NCI-H2196 treated with DMSO at 0.1 percent for 48 hours (cell line): Measurements from ENCODE around the gene PXDN.

ENCODE experiments used
- DNase-seq: peaks from one replicate; lab custom pipeline; 2025; ENCODE audit not compliant: unreplicated experiment; lab: John Stamatoyannopoulos, UW

Gene PXDN

GRCh38 chr2:1653956-1654695 lies 90.2 kb downstream of the PXDN start:
- DNase-seq, result no peak

DNA sequence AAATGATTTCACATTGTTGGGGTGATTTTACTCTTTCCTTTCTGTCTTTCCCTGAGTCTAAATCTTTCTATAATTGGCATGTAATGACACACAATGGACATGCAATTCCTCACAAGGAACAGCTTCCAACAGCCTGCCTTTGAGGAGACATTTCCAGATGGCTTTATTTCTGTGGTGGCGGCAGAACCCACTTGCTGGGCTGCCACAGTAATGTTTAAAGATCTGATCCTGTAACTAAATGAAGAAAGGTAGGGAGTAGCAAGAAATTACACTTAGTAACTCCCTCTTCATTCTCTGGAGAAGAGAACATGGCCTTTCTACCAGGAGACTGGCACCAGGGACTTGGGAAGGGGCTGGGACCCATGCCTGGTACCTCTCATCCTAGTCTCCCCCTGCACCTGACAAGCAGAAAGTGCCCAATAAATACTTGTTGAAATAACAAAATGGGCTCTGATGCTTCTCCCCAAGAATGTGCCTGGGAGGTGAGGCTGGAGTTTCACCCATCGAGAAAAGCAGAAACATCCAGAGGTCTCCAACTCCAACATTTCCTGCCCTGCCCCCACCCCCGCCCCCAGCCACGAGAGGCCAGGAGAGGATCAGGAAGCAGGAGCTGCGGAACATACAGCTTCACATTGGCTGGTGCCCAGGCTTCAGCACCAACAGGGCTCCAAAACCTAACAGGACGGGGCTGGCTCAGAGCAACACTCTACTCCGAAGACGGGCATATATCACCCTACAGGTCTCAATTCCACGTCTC lies 92.1 kb downstream of the PXDN start:
- no peak for DNase-seq

DNA sequence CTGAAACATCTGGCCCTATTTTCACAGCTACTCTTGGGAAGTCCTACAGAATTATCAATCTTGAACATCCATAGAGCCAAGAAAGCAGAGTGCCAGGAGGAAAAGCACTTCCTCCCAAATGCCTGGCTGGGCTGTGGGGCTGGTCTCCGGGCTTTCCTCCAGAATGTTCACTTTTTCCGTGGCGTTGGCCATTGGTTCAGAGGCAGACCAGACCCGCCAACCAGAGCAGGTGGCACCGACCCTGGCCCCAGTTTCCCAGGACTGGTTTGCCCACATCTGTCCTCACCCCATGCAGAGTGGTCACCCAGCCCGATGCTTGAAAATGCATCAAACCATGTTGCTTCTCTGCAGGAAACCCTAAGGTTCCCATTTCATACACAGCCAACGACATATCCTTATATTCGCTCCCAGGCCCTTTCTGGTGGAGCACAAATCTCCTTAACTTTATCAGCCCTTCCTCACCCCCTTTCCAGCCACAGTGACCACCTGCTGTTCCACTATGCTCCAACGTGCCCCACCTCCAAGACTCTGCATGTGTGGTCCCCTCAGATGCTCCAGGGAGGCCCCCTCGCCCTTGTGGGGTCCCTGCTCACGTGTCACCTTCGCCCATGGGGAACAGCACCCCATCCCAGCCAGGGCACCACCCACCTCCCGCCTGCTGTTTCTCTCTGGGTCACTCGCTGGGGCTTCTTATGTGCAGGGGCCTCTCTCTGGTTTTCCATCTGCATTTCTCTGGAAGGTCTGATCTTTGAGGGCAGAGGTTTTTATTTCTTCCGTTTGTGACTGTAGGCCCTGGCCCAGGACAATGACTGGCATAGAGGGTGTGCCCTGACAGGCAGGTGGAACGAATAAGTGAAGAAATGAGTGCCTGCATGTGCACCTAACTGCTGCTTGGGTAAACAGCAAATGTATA lies 92.9 kb downstream of the PXDN start:
- no peak for DNase-seq

DNA sequence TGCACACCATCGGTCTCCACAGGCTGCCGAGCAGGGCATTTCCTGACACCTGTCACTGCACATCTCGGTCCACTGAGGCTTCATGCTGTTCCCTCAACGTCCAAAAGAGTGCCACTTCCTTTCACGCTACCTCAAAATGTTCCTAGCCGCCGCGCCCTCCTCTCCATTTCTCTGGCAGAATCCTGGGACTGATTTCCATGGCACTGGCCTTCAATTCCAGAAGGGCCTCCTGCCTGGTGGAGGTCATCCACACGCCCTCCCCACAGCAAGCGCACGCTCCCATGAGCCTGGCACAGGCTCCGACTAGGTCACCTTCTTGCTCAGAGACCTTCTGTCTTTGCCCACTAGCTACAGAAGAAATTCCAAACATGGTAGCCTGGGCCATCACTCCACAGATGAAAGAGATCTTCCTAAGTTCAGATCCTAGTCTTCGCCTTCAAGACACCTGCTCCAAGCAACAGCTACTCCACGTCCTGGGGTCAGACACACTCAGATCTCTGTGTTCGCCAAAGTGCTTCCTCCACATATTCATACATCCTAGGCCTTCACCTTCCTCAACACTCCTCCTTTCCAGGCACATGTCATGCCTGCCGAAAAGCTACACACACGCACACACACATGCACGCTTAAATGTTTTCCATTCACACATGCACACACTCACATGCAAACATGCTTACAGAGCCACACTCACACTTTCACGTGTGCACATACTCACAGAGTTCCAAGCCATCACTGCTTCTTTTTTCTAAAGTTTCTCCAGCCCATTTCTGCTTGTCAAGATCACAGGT lies 94.0 kb downstream of the PXDN start:
- no peak for DNase-seq

DNA sequence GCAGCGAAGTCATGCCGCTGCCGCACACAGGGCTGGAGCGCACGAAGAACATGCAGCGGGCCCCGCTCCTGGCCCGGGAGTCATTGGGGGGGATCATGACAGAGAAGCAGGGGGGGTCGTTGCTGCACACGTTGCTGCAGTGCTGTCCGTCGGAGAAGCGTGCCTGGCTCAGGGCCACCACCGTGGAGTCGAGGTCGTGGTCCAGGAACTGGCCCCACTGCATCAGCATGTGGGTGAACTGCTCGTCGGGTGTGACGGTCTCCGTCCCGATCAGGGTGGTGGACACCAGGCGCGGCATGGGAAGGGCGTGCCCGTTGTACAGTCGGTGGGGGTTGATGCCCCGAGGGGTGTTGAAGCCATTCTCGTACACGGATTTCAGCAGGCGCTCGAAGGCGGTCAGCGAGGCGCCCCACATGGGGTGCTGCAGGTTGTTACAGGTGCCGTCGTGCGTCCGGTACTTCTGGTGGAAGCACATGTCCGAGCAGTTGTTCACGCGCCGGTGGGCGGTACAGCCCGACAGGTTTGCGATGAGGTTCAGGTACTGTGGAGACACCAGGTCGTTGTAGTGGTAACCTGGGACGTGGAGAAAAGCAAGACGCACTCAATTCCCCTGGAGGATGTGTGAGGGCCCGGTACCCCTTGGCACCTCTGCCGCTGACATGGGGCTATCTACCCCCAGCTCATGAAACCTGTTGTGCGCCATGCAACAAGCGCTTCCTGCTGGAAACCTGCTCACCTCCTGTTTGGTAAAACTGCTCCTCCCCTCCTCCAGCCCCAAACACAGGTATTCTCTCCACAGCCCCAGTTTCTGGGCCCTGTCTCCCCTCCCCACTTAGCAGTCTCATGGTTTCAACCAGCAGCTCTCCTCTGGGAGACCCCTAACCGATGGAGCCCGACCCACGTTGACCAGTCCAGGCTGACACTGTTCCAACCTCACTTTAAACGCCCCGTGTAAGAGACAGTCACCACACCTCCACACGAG lies 94.9 kb downstream of the PXDN start:
- no peak for DNase-seq

GRCh38 chr2:1648241-1649102 lies 95.8 kb downstream of the PXDN start:
- DNase-seq, result no peak

- no peak for DNase-seq
These were observed 96.7 kb downstream of the PXDN start for GRCh38 chr2:1647417-1648240.

DNA sequence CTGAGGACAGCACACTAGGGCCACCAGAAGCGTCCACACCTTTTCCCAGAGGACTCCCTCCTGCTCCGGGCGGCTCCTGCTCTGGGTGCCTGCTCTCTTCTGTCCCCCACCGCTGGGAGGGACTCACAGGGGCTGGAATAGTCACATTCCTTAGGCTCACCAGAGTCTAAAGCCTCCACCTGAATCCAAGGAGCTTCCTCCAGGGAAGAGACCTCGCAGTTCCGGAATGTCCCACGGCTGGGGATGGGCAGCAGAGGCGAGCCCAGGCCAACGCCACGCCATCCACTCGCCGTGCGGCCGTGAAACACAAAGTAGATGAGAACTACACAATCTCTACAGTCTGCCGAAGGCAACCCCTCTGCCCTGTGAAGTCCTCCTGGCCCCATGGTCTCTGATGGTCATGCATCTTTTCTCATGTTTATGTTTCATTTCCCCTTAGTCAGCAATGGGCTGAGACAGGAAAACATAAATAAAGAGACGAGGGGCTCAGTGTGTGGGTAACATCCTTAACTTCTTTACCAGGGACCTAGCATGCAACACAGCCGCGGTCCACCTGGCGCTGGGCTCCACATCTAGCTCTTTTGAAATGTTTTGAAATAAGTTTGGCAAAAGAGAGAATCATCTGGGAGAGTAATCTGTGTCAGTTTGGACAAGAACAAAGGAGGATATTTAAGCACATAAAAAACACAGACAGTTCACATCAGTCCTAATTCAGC lies 98.4 kb downstream of the PXDN start:
- no peak for DNase-seq

DNA sequence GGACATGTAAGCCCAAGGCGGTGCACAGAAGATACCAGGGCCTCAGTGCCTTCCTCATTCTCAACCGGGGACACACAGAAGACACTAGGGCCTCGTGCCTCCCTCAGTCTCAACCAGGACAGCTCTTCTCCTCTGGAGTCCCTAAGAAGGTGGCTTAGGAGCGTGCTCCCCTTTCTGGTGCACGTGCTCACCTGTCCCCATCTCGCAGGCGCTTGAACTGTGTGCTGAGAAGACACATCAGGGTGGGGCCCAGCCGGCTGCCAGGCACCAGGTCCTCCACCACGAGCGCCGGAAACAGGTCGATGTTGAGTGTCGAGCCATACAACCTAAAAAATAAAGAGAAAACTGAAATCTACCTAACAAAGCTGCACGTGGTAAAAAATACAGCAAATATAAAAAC lies 99.9 kb downstream of the PXDN start:
- DNase-seq, result no peak

- DNase-seq, result no peak
These were observed 101.2 kb downstream of the PXDN start for GRCh38 chr2:1642993-1643619.

GRCh38 chr2:1642066-1642861 lies 102.1 kb downstream of the PXDN start:
- DNase-seq, result no peak

- DNase-seq, result no peak
These were observed 102.8 kb downstream of the PXDN start for GRCh38 chr2:1641523-1641922.

- DNase-seq, result no peak
These were observed 103.8 kb downstream of the PXDN start for GRCh38 chr2:1640301-1641135.

DNA sequence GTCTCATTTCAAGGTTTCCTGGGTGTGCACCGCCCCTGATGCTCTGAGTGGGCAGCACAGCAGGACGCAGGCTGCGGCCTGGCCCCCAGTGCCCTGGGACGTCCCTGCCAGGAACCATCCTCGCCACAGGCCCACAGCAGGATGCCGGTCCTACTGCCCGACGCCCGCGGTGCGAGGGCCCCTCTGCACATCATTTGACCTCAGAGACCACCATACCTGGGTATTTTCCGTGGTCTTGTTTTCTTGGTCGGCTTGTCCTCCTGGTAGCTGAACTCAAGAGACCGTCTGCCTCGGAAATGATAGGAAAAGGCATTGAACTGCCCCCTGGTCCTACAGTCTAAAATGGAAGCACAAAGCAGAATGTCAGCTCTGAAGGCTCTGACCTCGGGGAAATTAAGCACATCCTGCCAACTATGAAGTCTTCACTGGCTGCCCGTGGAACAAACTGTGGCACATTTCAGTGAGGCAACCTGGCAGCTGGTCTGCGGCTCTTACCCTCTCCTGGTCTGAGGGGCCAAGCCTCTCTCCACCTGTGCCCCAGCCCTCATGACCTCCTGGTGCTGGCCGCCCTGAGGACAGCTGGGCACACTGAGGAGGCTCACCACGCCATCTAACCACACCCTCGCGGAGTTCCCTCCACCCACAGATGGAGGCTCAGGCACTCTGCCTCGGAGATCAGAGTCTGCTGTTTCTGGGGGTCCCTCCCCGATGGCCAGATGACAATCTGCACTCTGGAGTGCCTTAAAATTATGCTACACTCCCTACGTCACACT lies 105.0 kb downstream of the PXDN start:
- DNase-seq, result no peak
